Iris pigment epithelial cell (primary cell): ENCODE measurements around the gene KRTAP4-12.
"Not testable (repeated sequence)": the region's sequence is repeated elsewhere in the genome, so short reads cannot be mapped to it uniquely, and the experiment has no call there.

Experiments
- DNase-seq: peaks from one replicate; pipeline ENCODE4 v3.0.0-alpha.2; 2011; ENCODE audit warnings: low read depth

The KRTAP4-12 gene

GRCh38 chr17:41123991-41124371, at the start of gene KRTAP4-12:
KRTAP4-12 (minus strand) TSS chr17:41124182; CDS start chr17:41124122, 60 bp downstream.
- not testable (repeated sequence) for DNase-seq

- no peak for DNase-seq
These were observed 47.9 kb upstream of the KRTAP4-12 start for GRCh38 chr17:41171886-41172285.

- DNase-seq: no peak
These were observed 44.1 kb upstream of the KRTAP4-12 start, which contains the start of gene KRTAP4-3 for GRCh38 chr17:41168121-41168520. KRTAP4-3 (minus strand) TSS chr17:41168221; CDS start chr17:41168172, 49 bp downstream.

- DNase-seq: no peak
These were observed 43.6 kb upstream of the KRTAP4-12 start for GRCh38 chr17:41167561-41167960.

GRCh38 chr17:41163828-41164227, 39.8 kb upstream of the KRTAP4-12 start:
- peak; percentile 37 for DNase-seq

GRCh38 chr17:41160648-41161047, 36.7 kb upstream of the KRTAP4-12 start, which contains the start of gene KRTAP4-4:
KRTAP4-4 (minus strand) TSS chr17:41160748; CDS start chr17:41160691, 57 bp downstream.
- DNase-seq: no peak

- not testable (repeated sequence) for DNase-seq
These were observed 36.2 kb upstream of the KRTAP4-12 start for GRCh38 chr17:41160190-41160589.

- no peak for DNase-seq
These were observed 29.9 kb upstream of the KRTAP4-12 start for GRCh38 chr17:41153856-41154255.

GRCh38 chr17:41151525-41151924, 27.5 kb upstream of the KRTAP4-12 start:
- no peak for DNase-seq

- no peak for DNase-seq
These were observed 26.0 kb upstream of the KRTAP4-12 start for GRCh38 chr17:41150026-41150425.

- no peak for DNase-seq
These were observed 25.6 kb upstream of the KRTAP4-12 start, which contains the start of gene KRTAP4-5 for GRCh38 chr17:41149652-41149985. KRTAP4-5 (minus strand) TSS chr17:41149825; CDS start chr17:41149767, 58 bp downstream.

- DNase-seq: not testable (repeated sequence)
These were observed 25.1 kb upstream of the KRTAP4-12 start for GRCh38 chr17:41148971-41149651.

GRCh38 chr17:41147531-41148204, 23.7 kb upstream of the KRTAP4-12 start:
- no peak for DNase-seq

- no peak for DNase-seq
These were observed 21.3 kb upstream of the KRTAP4-12 start for GRCh38 chr17:41145261-41145660.

GRCh38 chr17:41144846-41145245, 20.9 kb upstream of the KRTAP4-12 start:
- DNase-seq: no peak

GRCh38 chr17:41141361-41141760, 17.4 kb upstream of the KRTAP4-12 start:
- DNase-seq: no peak

GRCh38 chr17:41140360-41141131, 16.6 kb upstream of the KRTAP4-12 start, which contains the start of gene KRTAP4-6:
KRTAP4-6 (minus strand) TSS chr17:41140544; CDS start chr17:41140487, 57 bp downstream.
- peak; percentile 93 for DNase-seq

GRCh38 chr17:41139865-41140264, 15.9 kb upstream of the KRTAP4-12 start:
- not testable (repeated sequence) for DNase-seq

- DNase-seq: peak; percentile 53
These were observed 10.1 kb upstream of the KRTAP4-12 start for GRCh38 chr17:41133880-41134735.

- peak; percentile 55 for DNase-seq
These were observed 8.0 kb upstream of the KRTAP4-12 start for GRCh38 chr17:41131979-41132378.

GRCh38 chr17:41127371-41127770, 3.4 kb upstream of the KRTAP4-12 start:
- no peak for DNase-seq
